Stimulated activated naive B cell treated with anti-CD40 and anti-IgM and Interleukin-4, amounts not matched to agents 10 μg/mL and 1 μg/mL and 100 μg/mL, for 72 hours (primary cell): ENCODE results near the gene DNASE1L3.

Experiments
- ATAC-seq, 2 donors: fragments of 150-1000 bp; cut with Tn5 transposase; replicated peaks; 2 replicates each; pipeline ENCODE4 v1.10.0; 2021; ENCODE audit warnings: moderate library complexity in 1 of 2
- DNase-seq: peaks from one replicate; pipeline ENCODE4 v3.0.0; 2021
- H3K27ac Mint-ChIP-seq: one replicate; pipeline ENCODE4 v1.8.0; 2022; ENCODE audit warnings: mild to moderate bottlenecking, mixed read lengths
- H3K27me3 Mint-ChIP-seq, 2 donors: one replicate each; pipeline ENCODE4 v1.8.0; 2022; ENCODE audit warnings: mixed read lengths in 2 of 2
- H3K36me3 Mint-ChIP-seq, 2 donors: one replicate each; pipeline ENCODE4 v1.8.0; 2022; ENCODE audit warnings: mixed read lengths in 2 of 2, mild to moderate bottlenecking in 1 of 2
- H3K4me1 Mint-ChIP-seq, 2 donors: one replicate each; pipeline ENCODE4 v1.8.0; 2022; ENCODE audit warnings: mixed read lengths in 2 of 2, mild to moderate bottlenecking in 1 of 2
- H3K4me3 Mint-ChIP-seq, 2 donors: one replicate each; pipeline ENCODE4 v1.8.0; 2022; ENCODE audit warnings: mild to moderate bottlenecking in 2 of 2, mixed read lengths in 2 of 2, moderate library complexity in 1 of 2
- H3K9me3 Mint-ChIP-seq, 2 donors: one replicate each; pipeline ENCODE4 v1.8.0; 2022; ENCODE audit warnings: mixed read lengths in 2 of 2, mild to moderate bottlenecking in 1 of 2

Gene DNASE1L3

GRCh38 chr3:58200121-58200709 is 10.6 kb downstream of the DNASE1L3 start:
- Mint-ChIP-seq H3K4me1 (peaks cover 50 to 76% of the 10 kb centered on the region in 2 donors), H3K36me3 (peaks cover 8 to 19% of the 10 kb centered on the region in 2 donors), H3K27me3 (no peaks in the 10 kb centered on the region), H3K9me3 (peaks cover 1 to 4% of the 10 kb centered on the region in 2 donors), H3K27ac (peak overlapping the region; percentile 56), H3K4me3 (peak overlapping the region in 1 of 2 donors; percentile 41)
- ATAC-seq (no peak), DNase-seq (no peak)

GRCh38 chr3:58198804-58199203 is 12.0 kb downstream of the DNASE1L3 start:
- Mint-ChIP-seq H3K27ac (peak overlapping the region; percentile 42), H3K4me3 (no peak overlapping the region), H3K36me3 (peaks cover 8 to 23% of the 10 kb centered on the region in 2 donors)

GRCh38 chr3:58198362-58198761 is 12.4 kb downstream of the DNASE1L3 start:
- Mint-ChIP-seq H3K27ac (peak overlapping the region; percentile 77), H3K36me3 (peaks cover 11 to 27% of the 10 kb centered on the region in 2 donors), H3K4me3 (no peak overlapping the region), H3K9me3 (peaks cover 3 to 4% of the 10 kb centered on the region in 2 donors), H3K4me1 (peaks cover 52 to 66% of the 10 kb centered on the region in 2 donors), H3K27me3 (no peaks in the 10 kb centered on the region)
- DNase-seq (no peak), ATAC-seq (no peak)

More at GRCh38 chr3:58198804-58199203, 12.0 kb downstream of the DNASE1L3 start:
- Mint-ChIP-seq H3K27me3 (no peaks in the 10 kb centered on the region), H3K4me1 (peaks cover 50 to 70% of the 10 kb centered on the region in 2 donors), H3K9me3 (peaks cover 2 to 4% of the 10 kb centered on the region in 2 donors)
- no peak for DNase-seq
- no peak for ATAC-seq

- H3K4me3 Mint-ChIP-seq: no peak overlapping the region
- H3K36me3 Mint-ChIP-seq: peaks cover 11 to 27% of the 10 kb centered on the region in 2 donors
- ATAC-seq (no peak), DNase-seq (no peak)
- H3K27ac Mint-ChIP-seq: peak overlapping the region; percentile 77
- peaks cover 46 to 58% of the 10 kb centered on the region in 2 donors for H3K4me1 Mint-ChIP-seq
- no peaks in the 10 kb centered on the region for H3K27me3 Mint-ChIP-seq
- H3K9me3 Mint-ChIP-seq: peaks cover 3 to 5% of the 10 kb centered on the region in 2 donors
These were observed 13.2 kb downstream of the DNASE1L3 start for GRCh38 chr3:58197588-58197987.

- H3K27me3 Mint-ChIP-seq: no peaks in the 10 kb centered on the region
- ATAC-seq (no peak), DNase-seq (no peak)
- H3K4me1 Mint-ChIP-seq: peaks cover 25 to 26% of the 10 kb centered on the region in 2 donors
- H3K4me3 Mint-ChIP-seq: no peak overlapping the region
- peak overlapping the region; percentile 84 for H3K27ac Mint-ChIP-seq
- H3K36me3 Mint-ChIP-seq: peaks cover 5 to 24% of the 10 kb centered on the region in 2 donors
- peaks cover 3% of the 10 kb centered on the region in 2 donors for H3K9me3 Mint-ChIP-seq
These were observed 16.9 kb downstream of the DNASE1L3 start for GRCh38 chr3:58193682-58194407.

GRCh38 chr3:58192069-58192468 is 18.7 kb downstream of the DNASE1L3 start:
- ATAC-seq: no peak
- DNase-seq: no peak
- H3K36me3 Mint-ChIP-seq: peaks cover 5 to 20% of the 10 kb centered on the region in 2 donors
- H3K9me3 Mint-ChIP-seq: peaks cover 3% of the 10 kb centered on the region in 2 donors
- H3K4me3 Mint-ChIP-seq: no peak overlapping the region
- H3K27ac Mint-ChIP-seq: peak overlapping the region; percentile 70
- H3K4me1 Mint-ChIP-seq: peaks cover 12 to 19% of the 10 kb centered on the region in 2 donors
- H3K27me3 Mint-ChIP-seq: no peaks in the 10 kb centered on the region

- Mint-ChIP-seq H3K4me1 (peaks cover 6 to 13% of the 10 kb centered on the region in 2 donors), H3K36me3 (peaks cover 4 to 17% of the 10 kb centered on the region in 2 donors), H3K27me3 (no peaks in the 10 kb centered on the region), H3K27ac (no peak overlapping the region), H3K4me3 (no peak overlapping the region), H3K9me3 (peaks cover 3% of the 10 kb centered on the region in 2 donors)
- DNase-seq (no peak), ATAC-seq (no peak)
These were observed 19.3 kb downstream of the DNASE1L3 start for GRCh38 chr3:58191361-58191991.

- H3K9me3 Mint-ChIP-seq: peaks cover 3% of the 10 kb centered on the region in 2 donors
- no peak overlapping the region for H3K4me3 Mint-ChIP-seq
- no peak for ATAC-seq
- peaks cover 5 to 12% of the 10 kb centered on the region in 2 donors for H3K4me1 Mint-ChIP-seq
- H3K27me3 Mint-ChIP-seq: no peaks in the 10 kb centered on the region
- no peak for DNase-seq
- peaks cover 4 to 16% of the 10 kb centered on the region in 2 donors for H3K36me3 Mint-ChIP-seq
- H3K27ac Mint-ChIP-seq: no peak overlapping the region
These were observed 19.9 kb downstream of the DNASE1L3 start for GRCh38 chr3:58190882-58191281.

- Mint-ChIP-seq H3K9me3 (peaks cover 3% of the 10 kb centered on the region in 2 donors), H3K4me3 (no peak overlapping the region), H3K27ac (no peak overlapping the region), H3K4me1 (peaks cover 5 to 12% of the 10 kb centered on the region in 2 donors), H3K27me3 (no peaks in the 10 kb centered on the region), H3K36me3 (peaks cover 4 to 16% of the 10 kb centered on the region in 2 donors)
- DNase-seq: no peak
- ATAC-seq: no peak
These were observed 20.5 kb downstream of the DNASE1L3 start for GRCh38 chr3:58190291-58190690.

- peaks cover 4 to 13% of the 10 kb centered on the region in 2 donors for H3K36me3 Mint-ChIP-seq
- ATAC-seq: no peak
- peaks cover 2 to 3% of the 10 kb centered on the region in 2 donors for H3K9me3 Mint-ChIP-seq
These were observed 21.1 kb downstream of the DNASE1L3 start for GRCh38 chr3:58189691-58190090.

GRCh38 chr3:58188921-58189451 is 21.8 kb downstream of the DNASE1L3 start:
- Mint-ChIP-seq H3K4me3 (no peak overlapping the region), H3K27me3 (no peaks in the 10 kb centered on the region), H3K4me1 (peaks cover 5 to 12% of the 10 kb centered on the region in 2 donors), H3K27ac (no peak overlapping the region), H3K36me3 (peaks cover 4 to 13% of the 10 kb centered on the region in 2 donors), H3K9me3 (peaks cover 2 to 3% of the 10 kb centered on the region in 2 donors)
- DNase-seq: no peak
- no peak for ATAC-seq

More at GRCh38 chr3:58189691-58190090, 21.1 kb downstream of the DNASE1L3 start:
- Mint-ChIP-seq H3K4me1 (peaks cover 5 to 12% of the 10 kb centered on the region in 2 donors), H3K27ac (no peak overlapping the region), H3K4me3 (no peak overlapping the region), H3K27me3 (no peaks in the 10 kb centered on the region)
- DNase-seq: no peak

GRCh38 chr3:58188173-58188564 is 22.6 kb downstream of the DNASE1L3 start:
- Mint-ChIP-seq H3K9me3 (peaks cover 0 to 3% of the 10 kb centered on the region in 2 donors), H3K27ac (no peak overlapping the region), H3K4me1 (peaks cover 5 to 11% of the 10 kb centered on the region in 2 donors), H3K4me3 (no peak overlapping the region), H3K27me3 (no peaks in the 10 kb centered on the region), H3K36me3 (peaks cover 0 to 6% of the 10 kb centered on the region in 2 donors)
- DNase-seq (no peak), ATAC-seq (peak; percentile 28 to 38)

GRCh38 chr3:58184982-58185360 is 25.8 kb downstream of the DNASE1L3 start:
- DNase-seq (no peak), ATAC-seq (no peak)
- H3K9me3 Mint-ChIP-seq: no peaks in the 10 kb centered on the region
- H3K36me3 Mint-ChIP-seq: no peaks in the 10 kb centered on the region
- H3K4me1 Mint-ChIP-seq: peaks cover 14 to 16% of the 10 kb centered on the region in 2 donors
- no peak overlapping the region for H3K4me3 Mint-ChIP-seq
- H3K27me3 Mint-ChIP-seq: no peaks in the 10 kb centered on the region
- H3K27ac Mint-ChIP-seq: no peak overlapping the region

GRCh38 chr3:58184309-58184981 is 26.3 kb downstream of the DNASE1L3 start:
- ATAC-seq: no peak
- Mint-ChIP-seq H3K27me3 (no peaks in the 10 kb centered on the region), H3K4me3 (no peak overlapping the region), H3K9me3 (no peaks in the 10 kb centered on the region), H3K27ac (no peak overlapping the region), H3K4me1 (peaks cover 14 to 16% of the 10 kb centered on the region in 2 donors), H3K36me3 (no peaks in the 10 kb centered on the region)
- no peak for DNase-seq
